GM23338 (cell line): Measurements from ENCODE around the gene GJA1. TPM values are rescaled to one million over a fixed set of nuclear protein-coding genes. Genes with fewer than 3 reads are reported as not detected.
A peak's percentile ranks its signal among the peaks of the same experiment; 100 is the strongest.
"Not testable (repeated sequence)": the region's sequence is repeated elsewhere in the genome, so short reads cannot be mapped to it uniquely, and the experiment has no call there.

Experiments
- ATAC-seq: fragments of 200-7000 bp; cut with Tn5 transposase; 3 replicates; pipeline ENCODE4 v1.9.1; 2020
- DNase-seq: peaks from one replicate; pipeline ENCODE4 v3.0.0-alpha.2; 2015; ENCODE audit warnings: low spot score
- H2AFZ ChIP-seq: fragments of 200-600 bp; sonication (generic); 2 replicates; pipeline ENCODE4 v1.8.0; 2016; ENCODE audit warnings: antibody characterized with exemption, mild to moderate bottlenecking, moderate library complexity
- H3F3A ChIP-seq: fragments of 200-600 bp; sonication (generic); replicated peaks from 2 replicates; pipeline ENCODE4 v1.8.0; 2017; ENCODE audit warnings: antibody characterized with exemption, mixed run types, low read depth
- H3K27ac ChIP-seq: fragments of 200-600 bp; sonication (generic); 2 replicates; pipeline ENCODE4 v1.6.1; 2016; ENCODE audit warnings: low read depth
- H3K27me3 ChIP-seq: fragments of 200-600 bp; sonication (generic); 2 replicates; pipeline ENCODE4 v1.8.0; 2016; ENCODE audit warnings: mild to moderate bottlenecking, mixed run types, moderate library complexity; ENCODE audit not compliant: insufficient read depth
- H3K36me3 ChIP-seq: fragments of 200-600 bp; sonication (generic); 2 replicates; pipeline ENCODE4 v1.8.0; 2016; ENCODE audit warnings: mild to moderate bottlenecking; ENCODE audit not compliant: insufficient read depth
- H3K4me1 ChIP-seq: fragments of 200-600 bp; sonication (generic); 2 replicates; pipeline ENCODE4 v1.8.0; 2016; ENCODE audit warnings: mild to moderate bottlenecking, moderate library complexity; ENCODE audit not compliant: insufficient read depth
- H3K4me2 ChIP-seq: fragments of 200-600 bp; sonication (generic); 2 replicates; pipeline ENCODE4 v1.7.1; 2017; ENCODE audit warnings: mixed run types
- H3K4me3 ChIP-seq: fragments of 200-600 bp; sonication (generic); 2 replicates; pipeline ENCODE4 v1.6.1; 2016; ENCODE audit warnings: mixed run types
- H3K79me2 ChIP-seq: fragments of 200-600 bp; sonication (generic); replicated peaks from 2 replicates; pipeline ENCODE4 v1.8.0; 2017; ENCODE audit warnings: mild to moderate bottlenecking; ENCODE audit not compliant: insufficient read depth
- H3K9me2 ChIP-seq: fragments of 200-600 bp; sonication (generic); 2 replicates; pipeline ENCODE4 v1.8.0; 2017; ENCODE audit not compliant: insufficient read depth
- H4K20me1 ChIP-seq: fragments of 200-600 bp; sonication (generic); replicated peaks from 2 replicates; pipeline ENCODE4 v1.8.0; 2017; ENCODE audit warnings: mild to moderate bottlenecking; ENCODE audit not compliant: insufficient read depth
- H3K27ac Mint-ChIP-seq: 2 replicates; pipeline ENCODE4 v1.8.0; 2020; ENCODE audit warnings: inconsistent platforms, mild to moderate bottlenecking, moderate library complexity, mixed read lengths
- H3K27me3 Mint-ChIP-seq: 3 replicates; pipeline ENCODE4 v1.8.0; 2022; ENCODE audit warnings: low read depth, mild to moderate bottlenecking, moderate library complexity, mixed read lengths, inconsistent platforms; ENCODE audit not compliant: insufficient read depth, poor library complexity
- H3K36me3 Mint-ChIP-seq: 3 replicates; pipeline ENCODE4 v1.8.0; 2021; ENCODE audit warnings: low read depth, mild to moderate bottlenecking, inconsistent platforms, moderate library complexity, mixed read lengths
- H3K4me1 Mint-ChIP-seq: 3 replicates; pipeline ENCODE4 v1.8.0; 2020; ENCODE audit warnings: mild to moderate bottlenecking, inconsistent platforms, mixed read lengths
- H3K4me3 Mint-ChIP-seq: 3 replicates; pipeline ENCODE4 v1.8.0; 2021; ENCODE audit warnings: moderate library complexity, mild to moderate bottlenecking, inconsistent platforms, mixed read lengths
- H3K9me3 Mint-ChIP-seq: 3 replicates; pipeline ENCODE4 v1.8.0; 2020; ENCODE audit warnings: moderate library complexity, mild to moderate bottlenecking, inconsistent platforms, mixed read lengths
- CREB1 ChIP-seq: fragments of 250-450 bp; sonication (Bioruptor Pico); IDR thresholded peaks from 2 replicates; pipeline ENCODE4 v1.5.0; 2020; ENCODE audit warnings: low read depth, mild to moderate bottlenecking, moderate library complexity
- EZH2 ChIP-seq: fragments of 200-600 bp; sonication (generic); IDR thresholded peaks from one replicate; pipeline ENCODE4 v1.8.0; 2017; ENCODE audit warnings: antibody characterized with exemption, mild to moderate bottlenecking, low read depth; ENCODE audit not compliant: unreplicated experiment
- JUNB ChIP-seq: IDR thresholded peaks from one replicate; pipeline ENCODE4 v1.6.1; 2016; ENCODE audit warnings: antibody characterized with exemption; ENCODE audit not compliant: unreplicated experiment
- POLR2AphosphoS5 ChIP-seq: IDR thresholded peaks from 2 replicates; pipeline ENCODE4 v1.6.1; 2016; ENCODE audit warnings: antibody characterized with exemption, low read depth
- ZNF114 ChIP-seq: fragments of 250-450 bp; sonication (Bioruptor Pico); IDR thresholded peaks from 2 replicates; pipeline ENCODE4 v1.5.0; 2020; ENCODE audit warnings: mild to moderate bottlenecking, moderate library complexity
- ZNF331 ChIP-seq: fragments of 250-450 bp; sonication (Bioruptor Pico); IDR thresholded peaks from 2 replicates; pipeline ENCODE4 v1.5.0; 2020; ENCODE audit warnings: low read depth, mild to moderate bottlenecking, moderate library complexity
- long read RNA-seq: library from polyadenylated mRNA; unstranded; transcript quantifications from one replicate; pipeline ENCODE4 v2.0.0, GENCODE V29; 2020; ENCODE audit not compliant: unreplicated experiment
- polyA plus RNA-seq: library from polyadenylated mRNA; unstranded; fragments of >200 nt; fragmentation: Nextera tagmentation; extraction: Ambion mirVana; gene quantifications from 2 replicates; pipeline ENCODE4 v1.2.1, GENCODE V29; 2016
- total RNA-seq: library from RNA; depleted of rRNA; stranded (reverse); fragments of >200 nt; shearing (Covaris generic); gene quantifications from 2 replicates; pipeline ENCODE4 v1.2.3, GENCODE V29; 2014; rRNA removed
- TF ChIP-seq, protein P1 (sequence below): IDR thresholded peaks from 2 replicates; pipeline ENCODE4 v1.6.1; 2016; ENCODE audit warnings: antibody characterized with exemption
- TF ChIP-seq, protein P2 (sequence below): fragments of 250-450 bp; sonication (Bioruptor Pico); IDR thresholded peaks from 2 replicates; pipeline ENCODE4 v1.5.0; 2020; ENCODE audit warnings: mild to moderate bottlenecking, moderate library complexity

GJA1 gene
- total RNA-seq (587 and 609 TPM in 2 replicates), polyA plus RNA-seq (262 and 279 TPM in 2 replicates)
- long read RNA-seq, partial matches to known transcripts = 8 of 12 reads
- long read RNA-seq, other reads (novel, unspliced or antisense) = 1 of 12 reads

DNA sequence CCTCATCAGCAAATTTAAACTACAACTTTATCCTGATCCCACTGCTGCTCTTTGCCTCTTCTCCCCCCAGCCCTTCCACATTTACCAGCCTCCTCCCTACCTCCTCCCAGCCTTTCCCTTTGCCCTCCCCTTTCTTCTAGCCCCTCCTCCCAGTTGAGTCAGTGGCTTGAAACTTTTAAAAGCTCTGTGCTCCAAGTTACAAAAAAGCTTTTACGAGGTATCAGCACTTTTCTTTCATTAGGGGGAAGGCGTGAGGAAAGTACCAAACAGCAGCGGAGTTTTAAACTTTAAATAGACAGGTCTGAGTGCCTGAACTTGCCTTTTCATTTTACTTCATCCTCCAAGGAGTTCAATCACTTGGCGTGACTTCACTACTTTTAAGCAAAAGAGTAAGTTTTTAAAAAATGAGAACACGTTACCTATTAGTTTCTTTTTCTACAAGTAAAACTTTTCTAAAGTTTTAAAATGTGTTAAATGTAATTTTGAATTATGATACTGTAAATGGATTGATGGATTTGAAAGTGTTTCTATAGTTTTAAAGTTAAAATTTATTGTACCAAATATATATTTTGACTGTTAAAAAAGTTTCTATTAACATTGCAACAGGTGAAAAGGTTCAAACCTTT lies at the start of gene GJA1:
Gene GJA1 (plus strand): TSS at position 203 of the 626 bp plus-strand sequence. CDS start 11,202 bp downstream, outside the sequence.
- ATAC-seq = peak; percentile 51
- Histone ChIP-seq H3K4me2 (peak within 1 kb of the TSS; percentile 82), H3K9me2 (no peaks in the 10 kb centered on the region), H3K36me3 (no peaks in the 10 kb centered on the region), H3K4me1 (peaks cover 40% of the 10 kb centered on the region), H3F3A (no peaks in the 10 kb centered on the region; the same call in 1 of the 2 replicates), H3K4me3 (peak within 1 kb of the TSS; percentile 69), H4K20me1 (peaks cover 13% of the 10 kb centered on the region), H3K27ac (peak within 1 kb of the TSS; percentile 99), H2AFZ (no peak within 1 kb of the TSS), H3K79me2 (peaks cover 82% of the 10 kb centered on the region), H3K27me3 (no peaks in the 10 kb centered on the region)
- peak; percentile 92 for DNase-seq
- H3K9me3 Mint-ChIP-seq = peaks cover 8% of the 10 kb centered on the region
- H3K27ac Mint-ChIP-seq = peak within 1 kb of the TSS; percentile 97
- peaks cover 42% of the 10 kb centered on the region for H3K4me1 Mint-ChIP-seq
- peaks cover 35% of the 10 kb centered on the region for H3K36me3 Mint-ChIP-seq
- H3K4me3 Mint-ChIP-seq = peak within 1 kb of the TSS; percentile 92
- TF ChIP-seq ZNF331 (no peak), POLR2AphosphoS5 (peak; percentile 98)
- peaks cover 5% of the 10 kb centered on the region for H3K27me3 Mint-ChIP-seq

DNA sequence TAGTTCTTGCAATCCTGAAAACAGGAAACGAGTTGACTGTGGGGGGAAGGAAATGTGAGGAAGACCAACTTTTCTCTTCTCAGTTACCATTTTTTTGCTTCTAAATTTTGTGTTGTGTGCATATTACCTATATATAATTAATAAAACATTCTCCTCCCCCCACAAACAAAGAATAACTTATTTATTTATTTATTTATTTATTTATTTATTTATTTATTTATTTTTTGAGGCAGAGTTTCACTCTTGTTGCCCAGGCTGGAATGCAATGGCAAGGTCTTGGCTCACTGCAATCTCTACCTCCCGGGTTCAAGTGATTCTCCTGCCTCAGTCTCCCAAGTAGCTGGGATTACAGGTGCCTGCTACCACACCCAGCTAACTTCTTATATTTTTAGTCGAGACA lies 48.9 kb upstream of the GJA1 start:
- H3K4me3 Mint-ChIP-seq, H3K4me1 Mint-ChIP-seq, H3K36me3 Mint-ChIP-seq, H4K20me1 ChIP-seq, H3K4me3 ChIP-seq, H3K27me3 Mint-ChIP-seq, H3K36me3 ChIP-seq, H3K9me2 ChIP-seq, H3K4me1 ChIP-seq, H2AFZ ChIP-seq, ATAC-seq, H3K27ac Mint-ChIP-seq, H3K4me2 ChIP-seq, H3F3A ChIP-seq, H3K27ac ChIP-seq, H3K79me2 ChIP-seq, H3K9me3 Mint-ChIP-seq, H3K27me3 ChIP-seq, DNase-seq: not testable (repeated sequence)

DNA sequence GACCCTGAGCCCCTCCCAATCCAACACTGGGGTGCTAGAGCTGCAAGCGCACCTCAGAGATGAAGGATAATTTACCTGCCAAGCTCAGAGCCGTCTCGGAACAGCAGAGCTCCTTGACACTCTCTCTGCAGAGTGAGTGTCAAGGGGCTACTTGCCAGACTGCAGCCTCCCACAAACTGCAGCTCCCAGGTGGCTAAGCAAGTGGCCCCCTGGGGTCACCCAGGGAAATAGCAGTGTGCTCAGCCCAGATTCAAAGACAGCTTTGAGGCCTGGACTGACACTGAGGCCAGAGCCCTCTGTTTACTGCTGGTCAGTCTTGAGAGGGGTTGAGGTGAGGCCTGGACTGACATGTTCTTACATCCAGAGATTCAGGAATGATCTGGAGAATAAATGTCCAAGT lies 46.0 kb upstream of the GJA1 start:
- Mint-ChIP-seq H3K27me3 (peaks cover 3% of the 10 kb centered on the region), H3K36me3 (no peaks in the 10 kb centered on the region), H3K27ac (no peak overlapping the region), H3K4me1 (no peaks in the 10 kb centered on the region), H3K9me3 (no peaks in the 10 kb centered on the region), H3K4me3 (no peak overlapping the region)
- Histone ChIP-seq H3F3A (no peaks in the 10 kb centered on the region), H3K9me2 (0 out of 2 replicates have a peak, but pooled peaks cover 3% of the 10 kb centered on the region), H2AFZ (no peak overlapping the region; the same call in 1 of the 2 replicates), H3K27me3 (no peaks in the 10 kb centered on the region), H3K4me3 (no peak overlapping the region), H3K4me1 (no peaks in the 10 kb centered on the region), H3K36me3 (no peaks in the 10 kb centered on the region), H3K4me2 (no peak overlapping the region), H3K79me2 (no peaks in the 10 kb centered on the region), H3K27ac (no peak overlapping the region), H4K20me1 (no peaks in the 10 kb centered on the region)
- ATAC-seq (peak; percentile 27; the same call in 1 of the 3 replicates), DNase-seq (no peak)
- TF ChIP-seq CREB1 (CRISPR knock-in tag) (no peak), EZH2 (no peak), ZNF114 (no peak), JUNB (no peak)
- TF ChIP-seq, protein P1, sequence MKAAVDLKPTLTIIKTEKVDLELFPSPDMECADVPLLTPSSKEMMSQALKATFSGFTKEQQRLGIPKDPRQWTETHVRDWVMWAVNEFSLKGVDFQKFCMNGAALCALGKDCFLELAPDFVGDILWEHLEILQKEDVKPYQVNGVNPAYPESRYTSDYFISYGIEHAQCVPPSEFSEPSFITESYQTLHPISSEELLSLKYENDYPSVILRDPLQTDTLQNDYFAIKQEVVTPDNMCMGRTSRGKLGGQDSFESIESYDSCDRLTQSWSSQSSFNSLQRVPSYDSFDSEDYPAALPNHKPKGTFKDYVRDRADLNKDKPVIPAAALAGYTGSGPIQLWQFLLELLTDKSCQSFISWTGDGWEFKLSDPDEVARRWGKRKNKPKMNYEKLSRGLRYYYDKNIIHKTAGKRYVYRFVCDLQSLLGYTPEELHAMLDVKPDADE = no peak
- TF ChIP-seq, protein P2, sequence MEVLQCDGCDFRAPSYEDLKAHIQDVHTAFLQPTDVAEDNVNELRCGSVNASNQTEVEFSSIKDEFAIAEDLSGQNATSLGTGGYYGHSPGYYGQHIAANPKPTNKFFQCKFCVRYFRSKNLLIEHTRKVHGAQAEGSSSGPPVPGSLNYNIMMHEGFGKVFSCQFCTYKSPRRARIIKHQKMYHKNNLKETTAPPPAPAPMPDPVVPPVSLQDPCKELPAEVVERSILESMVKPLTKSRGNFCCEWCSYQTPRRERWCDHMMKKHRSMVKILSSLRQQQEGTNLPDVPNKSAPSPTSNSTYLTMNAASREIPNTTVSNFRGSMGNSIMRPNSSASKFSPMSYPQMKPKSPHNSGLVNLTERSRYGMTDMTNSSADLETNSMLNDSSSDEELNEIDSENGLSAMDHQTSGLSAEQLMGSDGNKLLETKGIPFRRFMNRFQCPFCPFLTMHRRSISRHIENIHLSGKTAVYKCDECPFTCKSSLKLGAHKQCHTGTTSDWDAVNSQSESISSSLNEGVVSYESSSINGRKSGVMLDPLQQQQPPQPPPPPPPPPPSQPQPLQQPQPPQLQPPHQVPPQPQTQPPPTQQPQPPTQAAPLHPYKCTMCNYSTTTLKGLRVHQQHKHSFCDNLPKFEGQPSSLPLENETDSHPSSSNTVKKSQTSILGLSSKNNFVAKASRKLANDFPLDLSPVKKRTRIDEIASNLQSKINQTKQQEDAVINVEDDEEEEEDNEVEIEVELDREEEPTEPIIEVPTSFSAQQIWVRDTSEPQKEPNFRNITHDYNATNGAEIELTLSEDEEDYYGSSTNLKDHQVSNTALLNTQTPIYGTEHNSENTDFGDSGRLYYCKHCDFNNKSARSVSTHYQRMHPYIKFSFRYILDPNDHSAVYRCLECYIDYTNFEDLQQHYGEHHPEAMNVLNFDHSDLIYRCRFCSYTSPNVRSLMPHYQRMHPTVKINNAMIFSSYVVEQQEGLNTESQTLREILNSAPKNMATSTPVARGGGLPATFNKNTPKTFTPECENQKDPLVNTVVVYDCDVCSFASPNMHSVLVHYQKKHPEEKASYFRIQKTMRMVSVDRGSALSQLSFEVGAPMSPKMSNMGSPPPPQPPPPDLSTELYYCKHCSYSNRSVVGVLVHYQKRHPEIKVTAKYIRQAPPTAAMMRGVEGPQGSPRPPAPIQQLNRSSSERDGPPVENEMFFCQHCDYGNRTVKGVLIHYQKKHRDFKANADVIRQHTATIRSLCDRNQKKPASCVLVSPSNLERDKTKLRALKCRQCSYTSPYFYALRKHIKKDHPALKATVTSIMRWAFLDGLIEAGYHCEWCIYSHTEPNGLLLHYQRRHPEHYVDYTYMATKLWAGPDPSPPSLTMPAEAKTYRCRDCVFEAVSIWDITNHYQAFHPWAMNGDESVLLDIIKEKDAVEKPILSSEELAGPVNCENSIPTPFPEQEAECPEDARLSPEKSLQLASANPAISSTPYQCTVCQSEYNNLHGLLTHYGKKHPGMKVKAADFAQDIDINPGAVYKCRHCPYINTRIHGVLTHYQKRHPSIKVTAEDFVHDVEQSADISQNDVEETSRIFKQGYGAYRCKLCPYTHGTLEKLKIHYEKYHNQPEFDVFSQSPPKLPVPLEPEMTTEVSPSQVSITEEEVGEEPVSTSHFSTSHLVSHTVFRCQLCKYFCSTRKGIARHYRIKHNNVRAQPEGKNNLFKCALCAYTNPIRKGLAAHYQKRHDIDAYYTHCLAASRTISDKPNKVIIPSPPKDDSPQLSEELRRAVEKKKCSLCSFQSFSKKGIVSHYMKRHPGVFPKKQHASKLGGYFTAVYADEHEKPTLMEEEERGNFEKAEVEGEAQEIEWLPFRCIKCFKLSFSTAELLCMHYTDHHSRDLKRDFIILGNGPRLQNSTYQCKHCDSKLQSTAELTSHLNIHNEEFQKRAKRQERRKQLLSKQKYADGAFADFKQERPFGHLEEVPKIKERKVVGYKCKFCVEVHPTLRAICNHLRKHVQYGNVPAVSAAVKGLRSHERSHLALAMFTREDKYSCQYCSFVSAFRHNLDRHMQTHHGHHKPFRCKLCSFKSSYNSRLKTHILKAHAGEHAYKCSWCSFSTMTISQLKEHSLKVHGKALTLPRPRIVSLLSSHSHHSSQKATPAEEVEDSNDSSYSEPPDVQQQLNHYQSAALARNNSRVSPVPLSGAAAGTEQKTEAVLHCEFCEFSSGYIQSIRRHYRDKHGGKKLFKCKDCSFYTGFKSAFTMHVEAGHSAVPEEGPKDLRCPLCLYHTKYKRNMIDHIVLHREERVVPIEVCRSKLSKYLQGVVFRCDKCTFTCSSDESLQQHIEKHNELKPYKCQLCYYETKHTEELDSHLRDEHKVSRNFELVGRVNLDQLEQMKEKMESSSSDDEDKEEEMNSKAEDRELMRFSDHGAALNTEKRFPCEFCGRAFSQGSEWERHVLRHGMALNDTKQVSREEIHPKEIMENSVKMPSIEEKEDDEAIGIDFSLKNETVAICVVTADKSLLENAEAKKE (CRISPR knock-in tag) = no peak
